ENCODE results near the gene RBX1. TPM values are rescaled to one million over a fixed set of nuclear protein-coding genes. Genes with fewer than 3 reads are reported as not detected.

Gene RBX1
- total RNA-seq, 1 donor from 2014 or later = 62.8 TPM

GRCh38 chr22:40979871-40980270 is 28.7 kb downstream of the RBX1 start:
- no peak overlapping the region for H3K4me3 Mint-ChIP-seq

GRCh38 chr22:40982482-40983385 is 31.6 kb downstream of the RBX1 start:
- Mint-ChIP-seq H3K4me3 (no peak overlapping the region), H3K27ac (no peak overlapping the region), H3K36me3 (no peaks in the 10 kb centered on the region), H3K27me3 (no peaks in the 10 kb centered on the region), H3K4me1 (ENCODE audit: unreplicated experiment) (no peaks in the 10 kb centered on the region), H3K9me3 (no peaks in the 10 kb centered on the region)
- TF ChIP-seq CTCF (conservative IDR thresholded peaks at IDR 0.05) = no peak
- no peak for DNase-seq (ENCODE audit: extremely low spot score, unreplicated experiment)

More at GRCh38 chr22:40979871-40980270, 28.7 kb downstream of the RBX1 start:
- Mint-ChIP-seq H3K9me3 (no peaks in the 10 kb centered on the region), H3K36me3 (no peaks in the 10 kb centered on the region), H3K27me3 (no peaks in the 10 kb centered on the region), H3K27ac (no peak overlapping the region), H3K4me1 (ENCODE audit: unreplicated experiment) (no peaks in the 10 kb centered on the region)
- TF ChIP-seq CTCF (conservative IDR thresholded peaks at IDR 0.05) = no peak
- DNase-seq (ENCODE audit: extremely low spot score, unreplicated experiment) = no peak

GRCh38 chr22:40991298-40991697 is 40.1 kb downstream of the RBX1 start:
- H3K4me1 Mint-ChIP-seq (ENCODE audit: unreplicated experiment) = peaks cover 6% of the 10 kb centered on the region
- no peak for TF ChIP-seq CTCF (conservative IDR thresholded peaks at IDR 0.05)
- H3K36me3 Mint-ChIP-seq = no peaks in the 10 kb centered on the region
- H3K27me3 Mint-ChIP-seq = peaks cover 4% of the 10 kb centered on the region
- H3K27ac Mint-ChIP-seq = no peak overlapping the region
- no peak for DNase-seq (ENCODE audit: extremely low spot score, unreplicated experiment)
- H3K4me3 Mint-ChIP-seq = no peak overlapping the region
- H3K9me3 Mint-ChIP-seq = no peaks in the 10 kb centered on the region

- H3K4me1 Mint-ChIP-seq (ENCODE audit: unreplicated experiment) = peaks cover 3% of the 10 kb centered on the region
- H3K9me3 Mint-ChIP-seq = peaks cover 4% of the 10 kb centered on the region
- DNase-seq (ENCODE audit: extremely low spot score, unreplicated experiment) = no peak
- no peak for TF ChIP-seq CTCF (conservative IDR thresholded peaks at IDR 0.05)
- H3K4me3 Mint-ChIP-seq = no peak overlapping the region
- H3K27ac Mint-ChIP-seq = no peak overlapping the region
- H3K36me3 Mint-ChIP-seq = no peaks in the 10 kb centered on the region
- H3K27me3 Mint-ChIP-seq = peaks cover 4% of the 10 kb centered on the region
Measured at GRCh38 chr22:40995821-40996220, 44.6 kb downstream of the RBX1 start.

GRCh38 chr22:40997520-40997919 is 46.3 kb downstream of the RBX1 start:
- Mint-ChIP-seq H3K27ac (peak overlapping the region; percentile 46), H3K36me3 (no peaks in the 10 kb centered on the region), H3K4me3 (no peak overlapping the region), H3K9me3 (peaks cover 4% of the 10 kb centered on the region), H3K4me1 (ENCODE audit: unreplicated experiment) (peaks cover 7% of the 10 kb centered on the region), H3K27me3 (no peaks in the 10 kb centered on the region)
- no peak for TF ChIP-seq CTCF (conservative IDR thresholded peaks at IDR 0.05)
- DNase-seq (ENCODE audit: extremely low spot score, unreplicated experiment) = no peak
